Middle frontal gyrus (tissue), 1 donor: ENCODE data around the gene RCSD1.

Experiments used
- DNase-seq: peaks from one replicate; pipeline ENCODE4 v3.0.0-alpha.2; 2015; ENCODE audit warnings: low spot score; ENCODE audit errors: extremely low spot score

RCSD1 gene

GRCh38 chr1:167640051-167640450 is 10.0 kb downstream of the RCSD1 start:
- no peak for DNase-seq

- DNase-seq = no peak
Observed at GRCh38 chr1:167641786-167642500, 11.9 kb downstream of the RCSD1 start.

DNA sequence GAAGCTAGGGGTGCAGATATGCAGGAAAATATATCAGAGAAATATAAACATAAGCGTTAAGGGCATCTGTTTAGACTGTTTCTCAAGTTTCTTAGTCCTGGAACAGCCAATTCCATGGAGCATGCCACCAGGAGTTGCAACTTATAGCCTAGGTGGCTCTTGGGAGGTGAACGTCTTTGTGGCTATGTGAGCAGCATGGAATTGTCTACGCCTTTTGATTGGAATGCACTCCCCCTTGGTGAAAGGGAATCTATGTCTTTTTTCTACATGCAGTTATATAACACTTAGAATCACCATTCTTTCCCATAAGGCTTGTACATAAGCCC is 12.4 kb downstream of the RCSD1 start:
- no peak for DNase-seq

GRCh38 chr1:167643441-167643840 is 13.4 kb downstream of the RCSD1 start:
- DNase-seq = no peak

- DNase-seq = no peak
Observed at GRCh38 chr1:167644551-167644950, 14.5 kb downstream of the RCSD1 start.

GRCh38 chr1:167645140-167645541 is 15.1 kb downstream of the RCSD1 start:
- no peak for DNase-seq

DNA sequence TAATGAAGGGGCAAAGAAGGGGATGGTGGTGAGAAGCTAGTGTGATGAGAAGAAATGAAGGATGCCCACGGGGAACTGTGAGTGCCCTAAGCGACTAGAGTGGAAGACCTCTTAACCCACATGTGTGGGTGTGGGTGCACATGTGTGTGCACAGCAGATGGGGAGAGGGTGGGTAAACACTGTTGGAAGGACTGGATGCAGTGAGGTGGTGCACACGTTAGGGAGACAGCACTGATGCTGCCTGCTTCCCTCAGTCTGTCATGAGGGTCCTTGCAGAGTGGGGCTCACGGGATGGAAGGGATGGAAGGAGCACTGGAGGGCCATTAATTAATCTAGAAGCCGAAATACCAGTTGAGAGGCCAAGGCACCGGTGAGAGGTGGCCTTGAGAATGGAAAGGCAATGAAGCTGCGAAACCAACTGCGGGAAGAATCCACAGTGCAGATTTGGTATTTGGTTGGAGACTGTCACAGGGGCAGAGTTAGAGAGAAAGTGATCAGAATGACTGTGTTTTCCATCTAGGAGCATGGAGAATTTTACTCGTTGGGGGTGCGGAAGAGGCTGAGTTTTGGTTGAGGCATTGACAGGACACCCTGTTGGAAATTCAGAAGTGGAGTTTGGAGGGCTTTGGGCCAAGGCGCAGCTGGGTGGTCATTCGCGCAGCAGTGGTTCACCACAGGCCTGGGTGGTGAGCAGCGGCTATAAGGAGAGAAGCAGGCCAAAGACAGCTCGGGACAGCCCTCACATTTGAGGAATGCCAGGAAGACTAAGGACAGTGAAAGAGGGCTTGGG is 15.8 kb downstream of the RCSD1 start:
- DNase-seq = no peak

DNA sequence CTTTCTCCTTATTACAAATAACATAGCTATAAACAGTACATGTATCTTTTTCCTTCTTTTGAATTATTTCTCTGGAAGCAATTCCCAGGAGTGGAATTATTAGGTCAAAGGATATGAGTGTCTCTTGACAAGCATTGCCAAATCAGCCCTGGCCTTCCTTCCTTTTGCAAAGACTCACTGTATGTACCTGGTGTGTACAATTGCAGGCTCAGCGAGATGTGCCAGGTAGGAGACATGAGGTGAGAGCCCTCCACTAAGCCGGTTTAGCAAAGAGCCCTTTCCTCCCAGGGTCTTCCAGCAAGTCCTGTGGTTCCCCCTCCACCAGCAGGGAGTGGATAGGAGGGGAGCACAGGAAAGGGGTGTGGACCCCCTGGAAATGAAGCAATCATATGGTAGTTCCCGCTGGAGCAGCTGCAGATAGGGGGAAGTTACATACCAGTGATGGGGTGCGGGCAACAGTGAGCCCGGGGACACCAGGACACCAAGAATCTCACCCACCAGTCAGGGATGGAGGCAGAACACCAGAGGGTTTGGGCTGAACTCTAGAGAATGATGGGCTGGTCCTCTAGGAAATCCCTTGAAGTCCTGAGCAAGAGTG is 18.3 kb downstream of the RCSD1 start:
- DNase-seq = no peak

- no peak for DNase-seq
Observed at GRCh38 chr1:167648978-167649744, 19.1 kb downstream of the RCSD1 start.

DNA sequence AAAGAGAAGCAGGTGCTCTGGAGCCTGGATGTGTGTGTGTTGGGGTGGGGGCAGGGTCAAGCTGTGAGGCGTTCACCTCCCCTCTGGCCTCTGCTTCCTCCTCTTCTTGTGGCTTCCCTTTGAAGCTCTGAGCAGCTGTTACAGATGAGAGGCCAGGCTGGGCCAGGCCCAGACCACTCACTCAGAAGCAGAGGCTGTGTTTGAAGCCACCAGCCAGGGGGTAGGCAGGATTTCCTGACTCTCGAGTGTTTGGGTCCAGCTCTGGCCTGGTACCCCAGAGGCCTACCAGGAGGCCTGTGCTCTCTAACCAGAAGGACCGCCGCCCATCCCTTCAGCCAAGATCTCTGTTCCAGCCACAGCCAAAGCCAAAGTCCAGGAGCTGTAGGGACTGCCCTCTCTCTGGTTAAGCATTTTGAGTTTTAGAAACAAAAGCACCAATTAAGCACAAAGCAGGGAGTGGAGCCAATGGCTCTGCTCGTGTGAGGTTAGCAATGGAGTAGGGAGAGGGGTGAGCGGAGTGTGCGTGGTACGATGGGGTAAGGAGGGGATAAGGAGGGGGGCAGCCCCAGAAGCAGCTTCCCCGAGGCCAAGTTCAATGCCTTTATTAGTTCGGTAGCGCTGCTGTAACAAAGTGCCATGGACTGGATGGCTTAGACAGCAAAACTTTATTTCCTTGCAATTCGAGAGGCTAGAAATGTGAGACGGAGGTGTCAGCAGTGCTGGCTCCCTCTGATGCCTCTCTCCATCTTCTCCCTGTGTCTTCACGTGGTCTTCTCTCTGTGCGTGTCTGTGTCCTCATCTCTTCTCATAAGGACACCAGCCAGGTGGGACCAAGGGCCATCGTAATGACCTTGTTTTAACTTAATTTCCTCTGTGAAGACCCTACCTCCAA is 20.5 kb downstream of the RCSD1 start:
- DNase-seq = no peak

- no peak for DNase-seq
Observed at GRCh38 chr1:167651161-167651693, 21.2 kb downstream of the RCSD1 start.

- no peak for DNase-seq
Observed at GRCh38 chr1:167654975-167655575, 25.0 kb downstream of the RCSD1 start.

DNA sequence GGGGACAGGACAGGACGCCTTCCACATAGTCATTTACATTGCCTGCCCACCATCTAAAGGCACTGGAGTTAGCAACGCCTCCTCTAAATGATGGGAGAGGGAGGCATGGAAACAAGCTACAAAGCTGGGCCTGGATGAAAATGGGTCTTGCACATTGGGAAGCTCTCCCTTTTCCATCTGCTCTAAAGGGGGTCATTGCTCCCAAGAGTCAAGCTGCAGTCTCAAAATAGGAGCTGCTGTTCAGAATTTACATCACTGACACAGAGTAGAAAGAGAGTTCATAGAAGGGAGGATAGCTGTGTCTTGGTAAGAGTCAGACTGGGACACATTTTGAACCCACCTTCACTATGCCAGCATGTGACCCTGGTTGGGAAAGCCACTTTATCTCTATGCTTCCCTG is 26.6 kb downstream of the RCSD1 start:
- no peak for DNase-seq

DNA sequence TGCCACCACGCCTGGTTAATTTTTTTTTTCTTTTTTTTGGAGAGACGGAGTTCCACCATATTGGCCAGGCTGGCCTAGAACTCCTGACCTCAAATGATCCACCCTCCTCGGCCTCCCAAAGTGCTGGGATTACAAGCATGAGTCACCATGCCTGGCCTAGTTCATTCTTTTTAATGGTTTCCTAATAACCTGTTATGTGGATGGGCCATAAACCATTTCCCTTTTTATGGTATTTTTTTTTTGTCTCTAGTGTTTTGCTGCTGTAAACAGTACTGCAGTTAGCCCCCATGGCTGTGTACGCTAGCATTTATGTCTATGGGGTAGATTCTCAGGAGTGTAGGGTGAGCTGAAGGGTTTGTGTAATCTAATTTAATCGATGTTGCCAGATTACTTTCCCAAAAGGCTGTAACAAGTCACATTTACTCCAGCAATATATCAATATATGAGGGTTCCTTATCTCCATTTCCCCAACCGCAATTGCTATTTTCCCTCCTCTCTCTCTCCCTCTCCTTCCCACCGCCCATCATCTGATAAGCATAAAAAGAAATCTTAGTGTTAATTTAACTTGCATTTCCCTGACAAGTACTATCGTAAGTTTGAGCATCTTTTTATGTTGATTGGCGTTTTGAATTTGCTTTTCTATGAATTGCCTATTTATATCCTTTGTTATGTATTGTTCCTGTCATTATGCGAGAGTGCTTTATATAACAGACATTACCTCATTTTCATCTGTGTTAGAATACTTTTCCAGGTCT is 28.7 kb downstream of the RCSD1 start:
- DNase-seq = no peak

- DNase-seq = no peak
Observed at GRCh38 chr1:167659450-167659849, 29.4 kb downstream of the RCSD1 start.

DNA sequence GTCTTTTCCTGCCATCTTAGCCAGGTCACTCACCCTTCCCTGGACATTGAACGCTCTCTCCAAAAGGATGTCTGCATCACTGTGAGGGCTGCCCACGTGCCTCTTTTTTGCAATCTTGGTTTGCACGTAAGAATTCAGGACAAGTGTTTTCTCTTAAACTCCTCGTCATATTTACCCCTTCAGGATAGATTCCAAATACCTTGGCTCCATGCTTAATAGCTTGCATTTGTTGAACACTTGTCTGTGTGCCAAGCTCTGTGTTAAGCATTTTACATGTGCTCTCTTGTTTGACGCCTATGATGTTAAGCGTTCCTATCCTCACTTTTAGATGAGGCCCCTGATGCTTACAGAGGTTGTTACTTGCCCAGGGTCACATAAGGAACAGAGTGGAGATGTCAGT is 29.8 kb downstream of the RCSD1 start:
- DNase-seq = no peak

DNA sequence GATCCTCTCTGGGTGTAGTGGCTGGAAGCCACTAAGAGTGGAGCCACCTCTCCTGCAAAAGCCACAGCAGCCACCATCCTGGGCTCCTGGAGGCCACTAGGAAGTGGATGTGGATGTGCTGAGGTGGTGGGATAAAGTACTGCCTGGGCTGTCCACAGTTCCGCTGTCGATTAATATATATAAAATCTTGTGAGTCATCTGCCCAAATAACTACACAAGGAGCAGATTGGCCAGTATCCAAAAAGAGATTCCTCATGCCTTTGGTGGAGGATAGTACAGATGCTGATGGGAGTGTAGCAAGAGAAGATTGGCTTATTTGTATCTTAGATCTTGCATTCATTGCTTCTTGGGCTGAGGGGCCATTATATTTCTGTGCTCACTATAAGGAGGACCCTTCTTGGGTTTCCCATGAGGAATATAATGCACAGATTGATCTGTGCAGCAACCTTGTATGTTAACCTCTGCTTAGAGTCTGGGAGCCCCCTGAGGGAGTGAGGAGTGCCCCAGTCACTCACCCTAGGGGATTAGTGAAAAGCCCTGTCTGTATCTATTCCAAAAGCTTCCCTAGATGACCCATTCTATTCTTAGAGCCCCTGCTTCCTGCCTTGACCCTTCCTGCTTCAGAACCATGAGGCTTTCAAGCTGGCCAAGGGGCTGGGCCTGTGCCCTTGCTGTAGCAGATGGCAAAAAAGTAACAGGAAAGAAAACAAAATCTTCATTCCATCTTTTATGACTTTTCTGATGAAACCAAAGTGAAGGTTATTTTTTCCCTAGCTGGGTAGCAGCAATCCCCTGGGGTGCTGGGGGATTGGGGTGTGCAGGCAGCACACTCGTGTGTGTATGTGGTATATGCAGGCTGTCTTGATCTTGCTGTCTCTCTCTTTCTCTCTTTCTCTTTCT is 31.7 kb downstream of the RCSD1 start:
- no peak for DNase-seq

DNA sequence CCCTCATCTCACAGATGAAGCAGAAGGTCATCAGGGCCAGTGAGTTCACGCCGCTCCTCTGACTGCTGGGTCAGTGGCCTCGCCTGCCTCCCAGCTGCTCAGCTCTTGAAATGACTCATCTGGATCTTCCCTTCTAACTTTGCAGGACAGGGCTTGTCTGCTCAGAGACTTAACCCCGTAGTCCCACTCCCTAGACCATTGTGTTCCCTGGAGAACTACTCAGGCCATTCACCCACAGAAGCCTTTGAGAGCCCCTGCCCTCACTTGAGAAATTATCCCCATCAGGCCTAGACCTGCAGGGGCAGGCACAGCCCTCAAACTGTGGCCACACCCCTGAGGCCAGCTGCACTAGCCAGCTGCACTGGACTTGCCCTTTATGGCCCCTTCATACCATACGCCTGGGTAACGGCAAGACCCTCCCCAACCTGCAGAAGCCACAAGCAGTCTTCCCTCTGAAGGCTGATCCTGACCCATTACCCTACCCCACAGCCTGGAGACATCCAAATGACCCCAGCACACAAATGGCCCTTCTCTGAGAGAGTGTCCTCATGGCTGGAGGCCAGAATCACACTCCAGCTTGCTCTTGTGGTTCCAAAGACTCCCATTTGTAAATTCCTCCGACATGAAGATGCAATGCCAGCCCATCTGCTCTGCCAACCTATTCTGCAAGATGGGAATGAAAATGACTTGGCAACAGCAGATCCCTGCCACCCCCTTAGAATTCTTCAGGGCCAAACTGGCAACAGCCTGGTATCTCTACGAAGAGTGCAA is 33.2 kb downstream of the RCSD1 start:
- peak; percentile 46 for DNase-seq
